Activated T-cell treated with anti-CD3 and anti-CD28 coated beads, Interleukin-2, amount 50 U/mL, for 4 hours (primary cell): Measurements from ENCODE around the gene HPCAL1. TPM values are rescaled to one million over a fixed set of nuclear protein-coding genes. Genes with fewer than 3 reads are reported as not detected.

Experiments
- ATAC-seq, 2 donors: fragments of 200-7000 bp; cut with Tn5 transposase; one replicate each; pipeline ENCODE4 v1.10.0; 2021
- DNase-seq: peaks from one replicate; pipeline ENCODE4 v3.0.0-alpha.2; 2020
- H3K27me3 Mint-ChIP-seq: one replicate; pipeline ENCODE4 v1.8.0; 2021; ENCODE audit warnings: low read depth, mixed read lengths
- H3K36me3 Mint-ChIP-seq: one replicate; pipeline ENCODE4 v1.8.0; 2022; ENCODE audit warnings: mixed read lengths; ENCODE audit not compliant: insufficient read depth
- H3K4me1 Mint-ChIP-seq: one replicate; pipeline ENCODE4 v1.8.0; 2021; ENCODE audit warnings: low read depth, mixed read lengths
- H3K4me3 Mint-ChIP-seq: one replicate; pipeline ENCODE4 v1.8.0; 2021; ENCODE audit warnings: mild to moderate bottlenecking, moderate library complexity, mixed read lengths
- H3K9me3 Mint-ChIP-seq: one replicate; pipeline ENCODE4 v1.8.0; 2021; ENCODE audit warnings: mixed read lengths
- total RNA-seq, 3 donors: library from RNA; stranded (reverse); gene quantifications; one replicate each; pipeline ENCODE4 v1.2.1, GENCODE V29; 2021

Gene HPCAL1
- total RNA-seq, 3 donors from 2014 or later: 40.8 to 44.7 (median 43.3) TPM

DNA sequence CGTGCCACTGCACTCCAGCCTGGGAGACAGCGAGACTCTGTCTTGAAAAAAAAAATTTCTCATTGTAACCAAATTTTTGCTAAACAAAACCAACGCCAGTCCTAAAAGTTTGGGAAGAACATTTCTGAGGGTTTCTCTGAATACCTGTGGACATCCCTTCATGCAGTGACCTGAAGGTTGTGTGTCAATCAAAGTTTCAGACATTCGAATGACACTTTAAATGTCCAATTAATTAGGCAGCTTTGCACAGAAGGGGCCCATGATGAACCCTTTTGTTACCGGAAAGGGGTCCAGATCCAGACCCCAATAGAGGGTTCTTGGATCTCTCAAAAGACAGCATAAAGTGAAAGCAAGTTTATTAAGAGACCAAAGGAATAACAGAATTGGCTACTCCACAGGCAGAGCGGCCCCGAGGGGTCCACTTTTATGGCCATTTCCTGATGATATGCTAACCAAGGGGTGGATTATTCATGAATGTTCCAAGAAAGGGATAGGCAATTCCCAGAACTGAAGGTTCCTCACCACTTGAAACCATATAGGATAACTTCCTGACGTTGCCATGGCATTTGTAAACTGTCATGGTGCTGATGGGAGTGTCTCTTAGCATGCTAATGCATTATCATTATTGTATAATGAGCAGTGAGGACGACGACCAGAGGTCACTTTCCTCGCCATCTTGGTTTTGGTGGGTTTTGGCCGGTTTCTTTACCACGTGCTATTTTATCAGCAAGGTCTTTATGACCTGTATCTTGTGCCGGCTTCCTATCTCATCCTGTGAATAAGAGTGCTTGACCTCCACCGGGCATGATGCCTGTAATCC is 27.5 kb upstream of the HPCAL1 start:
- H3K4me3 Mint-ChIP-seq: no peak overlapping the region
- H3K36me3 Mint-ChIP-seq: no peaks in the 10 kb centered on the region
- no peaks in the 10 kb centered on the region for H3K9me3 Mint-ChIP-seq
- ATAC-seq (no peak), DNase-seq (no peak)
- no peaks in the 10 kb centered on the region for H3K27me3 Mint-ChIP-seq
- peaks cover 14% of the 10 kb centered on the region for H3K4me1 Mint-ChIP-seq

DNA sequence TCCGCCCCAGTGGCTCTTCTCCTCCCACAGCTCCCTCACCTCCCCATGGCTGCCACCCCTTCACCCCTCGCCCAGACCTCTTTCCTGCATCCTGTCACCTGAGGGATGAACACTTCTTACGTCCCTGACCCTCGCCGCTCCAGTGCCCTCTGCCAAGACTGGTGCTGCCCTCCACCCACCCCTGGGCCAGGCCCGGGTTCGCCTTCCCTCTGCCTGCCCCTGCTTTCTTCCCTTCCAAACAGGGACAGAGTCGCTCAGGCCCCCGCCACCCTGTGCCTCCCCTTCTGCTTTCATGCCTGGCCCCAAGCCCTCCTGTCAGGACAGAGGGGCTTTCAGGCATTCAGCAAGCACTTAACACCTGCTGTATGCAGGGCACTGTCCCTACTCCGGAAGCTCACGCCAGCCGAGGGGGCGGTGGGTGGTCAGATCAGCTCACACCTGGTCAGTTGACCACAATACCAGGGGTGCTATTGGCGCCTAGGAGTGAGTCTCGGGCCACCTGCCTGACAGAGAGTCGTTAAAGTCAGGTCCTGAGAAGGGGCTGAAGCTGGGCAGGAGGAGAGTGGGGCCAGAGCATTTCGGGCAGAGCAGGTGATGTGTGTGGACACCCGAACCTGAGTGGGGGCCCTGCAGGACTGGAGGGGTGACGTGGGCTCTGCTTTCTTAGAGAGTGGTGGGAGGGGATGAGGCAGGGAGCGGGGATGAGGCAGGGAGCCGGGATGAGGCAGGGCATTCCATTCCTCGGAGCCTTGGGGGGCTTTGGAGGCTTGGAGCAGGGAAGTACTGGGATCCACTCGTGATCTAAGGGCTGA is 26.0 kb upstream of the HPCAL1 start:
- Mint-ChIP-seq H3K4me1 (peaks cover 11% of the 10 kb centered on the region), H3K36me3 (no peaks in the 10 kb centered on the region), H3K4me3 (no peak overlapping the region), H3K9me3 (no peaks in the 10 kb centered on the region), H3K27me3 (no peaks in the 10 kb centered on the region)
- DNase-seq (no peak), ATAC-seq (no peak)

DNA sequence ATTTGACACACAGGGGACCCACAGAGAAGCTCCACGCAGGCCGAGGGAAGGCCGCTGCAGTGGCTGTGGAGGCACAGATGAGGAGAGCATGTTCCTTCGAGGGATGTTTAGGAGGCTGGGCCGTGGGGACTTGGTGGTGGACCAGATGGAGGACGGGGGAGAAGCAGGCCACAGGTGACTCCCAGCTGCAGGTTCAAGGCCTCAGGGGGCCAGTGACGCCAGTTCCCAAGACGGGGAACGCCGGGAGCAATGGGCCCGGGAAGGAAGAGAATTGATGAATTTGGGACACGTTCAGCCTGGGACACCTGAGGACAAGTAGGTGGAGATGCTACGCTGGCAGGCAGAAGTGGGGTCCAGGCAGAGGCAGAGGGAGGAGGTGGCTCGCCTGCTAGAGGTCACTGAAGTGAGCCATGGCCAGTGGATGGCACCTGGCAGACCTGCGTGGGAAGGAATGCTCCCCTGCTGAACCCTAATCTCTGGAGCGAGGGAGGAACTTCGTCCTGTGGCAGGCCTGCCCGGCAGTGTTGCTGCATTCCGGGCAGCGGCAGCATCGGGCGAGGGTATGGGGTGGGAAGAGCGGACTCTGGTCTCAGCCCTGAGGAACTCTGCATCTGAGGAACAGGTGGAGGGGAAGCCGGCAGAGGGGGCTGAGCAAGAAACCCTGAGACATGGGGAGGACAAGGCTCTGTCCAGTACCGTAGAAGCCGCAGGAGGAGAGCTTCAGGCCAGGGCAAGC is 25.2 kb upstream of the HPCAL1 start:
- Mint-ChIP-seq H3K27me3 (no peaks in the 10 kb centered on the region), H3K4me3 (no peak overlapping the region), H3K4me1 (peaks cover 11% of the 10 kb centered on the region), H3K9me3 (no peaks in the 10 kb centered on the region), H3K36me3 (no peaks in the 10 kb centered on the region)
- ATAC-seq: no peak
- no peak for DNase-seq

DNA sequence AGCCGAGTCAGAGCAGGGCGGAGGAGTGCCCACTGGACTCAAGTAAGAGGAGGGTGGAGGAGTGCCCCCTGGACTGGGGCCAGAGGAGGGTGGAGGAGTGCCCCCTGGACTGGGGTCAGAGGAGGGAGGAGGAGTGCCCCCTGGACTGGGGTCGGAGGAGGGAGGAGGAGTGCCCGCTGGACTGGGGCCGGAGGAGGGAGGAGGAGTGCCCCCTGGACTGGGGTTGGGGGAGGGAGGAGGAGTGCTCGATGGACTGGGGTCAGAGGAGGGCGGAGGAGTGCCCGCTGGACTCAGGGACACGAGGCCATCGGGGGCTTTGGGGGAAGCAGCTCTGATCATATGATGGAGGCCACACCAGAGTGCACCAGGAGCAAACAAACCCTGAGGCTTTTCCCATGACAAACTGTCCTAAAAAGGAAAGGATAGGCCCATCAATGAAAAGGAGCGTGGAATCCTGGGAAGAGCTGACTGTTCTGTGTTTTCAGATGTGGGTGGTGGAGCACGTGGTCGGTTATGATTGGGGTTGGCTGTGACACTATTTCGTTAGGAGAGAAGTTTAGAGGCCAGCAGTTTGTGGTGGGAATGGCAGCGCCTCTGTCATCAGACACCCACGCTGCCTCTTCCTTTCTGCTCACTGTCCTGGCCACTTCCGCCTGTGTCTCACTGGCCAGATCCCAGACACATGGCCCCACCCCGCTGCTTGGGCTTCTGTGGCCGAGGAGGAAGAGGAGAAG is 24.5 kb upstream of the HPCAL1 start:
- Mint-ChIP-seq H3K4me3 (no peak overlapping the region), H3K4me1 (peaks cover 11% of the 10 kb centered on the region), H3K9me3 (no peaks in the 10 kb centered on the region), H3K36me3 (no peaks in the 10 kb centered on the region), H3K27me3 (no peaks in the 10 kb centered on the region)
- DNase-seq (no peak), ATAC-seq (peak; percentile 37 to 60)

DNA sequence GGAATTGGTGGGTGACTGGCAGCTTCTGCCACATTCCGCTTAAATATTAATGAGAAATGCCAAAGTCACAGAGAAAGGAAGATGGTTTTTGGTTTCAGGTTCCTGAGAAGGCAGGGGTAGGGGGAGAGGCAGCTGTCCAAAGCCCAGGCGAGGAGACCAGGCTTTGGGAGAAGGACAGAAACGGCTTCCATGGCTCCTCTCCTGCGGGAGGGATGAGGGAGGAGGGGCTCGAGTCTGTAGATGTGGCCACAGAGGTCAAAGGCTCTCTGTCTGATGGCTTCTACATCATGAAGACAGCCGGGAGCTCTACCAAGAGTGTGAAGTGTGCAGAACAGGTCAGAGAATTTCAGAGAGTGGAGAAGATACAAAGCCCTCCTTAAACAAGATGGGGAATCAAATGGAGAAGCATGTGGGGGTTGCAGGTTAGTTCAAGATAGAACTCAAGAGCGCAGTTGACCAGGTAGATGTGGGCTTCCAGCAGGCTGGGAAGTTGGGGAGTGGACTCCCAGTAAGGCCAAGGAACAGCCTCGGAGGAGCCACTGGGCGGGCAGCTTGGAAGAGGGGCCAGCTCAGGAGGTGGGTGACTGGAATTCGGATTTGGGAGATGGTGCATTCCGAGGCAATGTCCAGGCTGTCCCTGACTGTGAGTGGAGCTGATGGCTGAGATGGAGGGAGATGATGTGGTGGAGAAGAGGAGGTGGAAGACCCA is 23.8 kb upstream of the HPCAL1 start:
- ATAC-seq (no peak), DNase-seq (no peak)
- Mint-ChIP-seq H3K27me3 (no peaks in the 10 kb centered on the region), H3K4me3 (no peak overlapping the region), H3K9me3 (no peaks in the 10 kb centered on the region), H3K4me1 (peaks cover 13% of the 10 kb centered on the region), H3K36me3 (no peaks in the 10 kb centered on the region)

DNA sequence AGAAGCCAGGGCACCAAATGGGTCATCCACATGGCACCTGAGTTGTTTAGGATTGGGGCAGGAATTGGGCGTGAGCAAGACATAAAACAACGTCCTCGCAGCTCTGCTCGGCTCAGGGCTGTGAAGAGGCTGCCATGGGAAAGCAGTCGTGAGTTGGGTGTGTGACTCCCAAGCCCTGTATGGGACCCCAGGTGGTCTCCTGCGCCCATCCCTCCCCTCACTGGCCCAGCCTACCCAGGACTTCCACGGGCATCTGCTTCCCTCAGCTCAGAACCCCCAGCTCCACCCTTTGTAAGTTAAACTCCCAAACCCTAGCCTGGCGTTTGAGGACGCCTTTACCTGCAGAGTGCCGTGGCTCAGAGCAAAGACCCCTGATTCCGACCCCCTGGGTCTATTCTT is 23.2 kb upstream of the HPCAL1 start:
- no peaks in the 10 kb centered on the region for H3K27me3 Mint-ChIP-seq
- DNase-seq: no peak
- ATAC-seq: no peak

DNA sequence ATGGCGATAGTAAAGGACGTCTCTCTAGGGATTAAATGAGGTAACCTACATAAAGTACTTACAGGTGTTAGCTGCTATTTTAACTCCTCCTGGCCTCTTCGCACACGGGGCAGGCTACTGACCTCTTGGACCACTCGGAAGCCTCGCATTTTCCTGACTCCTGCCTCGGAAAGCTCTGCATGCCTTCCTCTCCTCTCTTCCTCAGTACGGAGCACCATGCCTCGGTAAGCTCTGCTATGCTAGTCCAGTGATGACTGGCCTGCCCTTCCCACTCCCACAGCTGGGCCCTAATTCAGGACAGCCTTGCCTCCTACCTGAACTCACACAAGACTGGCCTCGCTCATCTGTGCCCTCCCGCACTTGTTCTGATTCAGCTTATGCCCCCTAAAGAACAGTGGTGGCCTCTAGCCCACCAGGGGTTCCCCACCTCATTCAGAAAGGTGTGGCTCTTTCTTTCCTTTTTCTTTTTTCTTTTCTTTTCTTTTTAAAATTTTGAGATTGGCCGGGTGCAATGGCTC is 22.7 kb upstream of the HPCAL1 start:
- Mint-ChIP-seq H3K4me3 (no peak overlapping the region), H3K36me3 (no peaks in the 10 kb centered on the region), H3K27me3 (no peaks in the 10 kb centered on the region), H3K9me3 (no peaks in the 10 kb centered on the region), H3K4me1 (peaks cover 13% of the 10 kb centered on the region)
- no peak for DNase-seq
- no peak for ATAC-seq

More for the DNA sequence above, 23.2 kb upstream of the HPCAL1 start:
- Mint-ChIP-seq H3K36me3 (no peaks in the 10 kb centered on the region), H3K9me3 (no peaks in the 10 kb centered on the region), H3K4me3 (no peak overlapping the region), H3K4me1 (peaks cover 13% of the 10 kb centered on the region)

DNA sequence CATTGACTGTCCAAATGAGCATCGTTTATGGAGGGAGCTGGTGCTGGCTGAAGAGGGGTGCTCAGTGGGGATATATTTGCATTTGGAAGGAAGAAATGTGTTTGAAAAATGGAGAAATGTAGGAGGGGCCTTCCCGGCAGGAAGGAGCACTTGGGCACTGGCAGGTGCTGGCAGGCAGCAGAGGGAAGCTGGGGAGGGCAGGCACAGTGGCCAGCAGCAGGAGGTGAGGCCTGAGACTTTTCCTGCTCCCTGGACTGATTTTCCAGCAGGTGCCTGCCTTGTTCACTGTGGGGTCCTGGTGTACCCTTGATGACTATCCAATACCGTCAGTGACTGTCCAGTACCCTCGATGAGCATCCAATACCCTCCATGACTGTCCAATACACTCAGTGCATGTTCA is 20.8 kb upstream of the HPCAL1 start:
- no peaks in the 10 kb centered on the region for H3K9me3 Mint-ChIP-seq
- no peak for DNase-seq
- H3K4me3 Mint-ChIP-seq: no peak overlapping the region

DNA sequence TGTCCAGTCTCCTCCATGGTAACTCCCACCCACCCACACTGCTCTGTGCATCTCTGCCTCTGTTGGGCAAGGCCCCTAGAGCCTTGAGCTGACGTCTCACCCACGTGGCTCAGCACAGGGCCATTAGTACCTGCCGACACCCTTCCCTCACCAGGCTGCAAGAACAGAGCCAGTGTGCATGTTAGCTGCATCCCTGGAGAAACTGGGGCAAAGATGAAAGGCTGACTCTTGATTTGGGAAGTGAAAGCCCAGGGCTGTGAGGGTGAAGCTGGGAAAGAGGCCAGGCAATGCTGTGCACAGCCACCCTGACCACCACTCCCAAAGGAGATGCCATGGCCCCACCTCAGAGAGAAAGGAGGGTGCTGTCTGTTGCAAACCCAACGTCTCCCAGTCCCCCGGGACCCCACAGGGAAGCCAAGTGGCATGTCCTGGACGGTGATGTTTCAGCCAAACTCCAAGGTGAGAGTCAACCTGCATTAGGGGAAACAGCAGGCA is 20.0 kb upstream of the HPCAL1 start:
- no peak for DNase-seq
- no peak for ATAC-seq
- H3K36me3 Mint-ChIP-seq: no peaks in the 10 kb centered on the region
- no peak overlapping the region for H3K4me3 Mint-ChIP-seq
- H3K9me3 Mint-ChIP-seq: no peaks in the 10 kb centered on the region
- no peaks in the 10 kb centered on the region for H3K27me3 Mint-ChIP-seq
- peaks cover 10% of the 10 kb centered on the region for H3K4me1 Mint-ChIP-seq

More for the DNA sequence above, 20.8 kb upstream of the HPCAL1 start:
- Mint-ChIP-seq H3K4me1 (peaks cover 13% of the 10 kb centered on the region), H3K27me3 (no peaks in the 10 kb centered on the region), H3K36me3 (no peaks in the 10 kb centered on the region)
- ATAC-seq: no peak

DNA sequence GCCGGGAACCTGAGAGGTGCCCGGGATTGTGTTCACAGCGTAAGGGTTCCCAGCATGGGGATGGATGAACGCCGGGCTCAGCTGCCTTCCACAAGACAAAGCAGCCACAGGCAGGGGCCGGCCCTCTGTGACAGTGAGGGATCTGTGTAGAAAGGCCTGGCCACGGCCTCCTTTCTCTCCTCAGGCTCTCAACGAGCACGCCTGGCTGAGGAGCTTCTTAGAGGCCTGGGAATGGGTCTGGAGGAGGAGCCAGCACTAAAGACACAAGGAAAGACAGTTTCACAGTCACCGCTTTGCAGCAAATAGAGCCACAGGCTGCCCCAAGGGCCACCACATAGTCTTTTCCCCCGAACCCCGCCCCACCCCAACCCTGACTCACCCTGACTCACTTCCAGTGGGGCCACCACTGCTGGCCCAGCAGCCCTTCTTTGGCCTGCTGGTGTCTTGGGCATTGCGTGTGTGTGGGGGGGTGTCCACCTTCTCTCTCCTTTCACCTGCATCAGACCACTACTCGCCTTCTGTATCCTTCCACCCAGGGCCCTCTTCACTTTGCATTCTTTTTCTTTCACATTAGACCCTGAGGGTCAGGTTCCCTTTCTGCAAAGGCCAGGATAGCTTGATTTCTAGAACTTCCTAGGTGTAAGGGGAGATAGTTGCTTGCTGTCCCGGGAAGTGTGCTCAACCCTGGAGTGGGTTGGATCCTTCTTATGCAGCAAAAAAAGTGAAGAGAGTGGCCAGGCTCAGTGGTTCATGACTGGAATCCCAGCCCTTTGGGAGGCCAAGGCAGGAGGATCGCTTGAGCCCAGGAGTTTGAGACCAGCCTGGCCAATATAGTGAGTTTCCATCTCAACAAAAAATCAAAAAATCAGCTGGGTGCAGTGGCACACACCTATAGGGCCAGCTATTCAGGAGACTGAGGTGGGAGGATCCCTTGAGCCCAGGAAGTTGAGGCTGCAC is 19.3 kb upstream of the HPCAL1 start:
- DNase-seq (no peak), ATAC-seq (peak in 1 of 2 donors; percentile 64)
- H3K9me3 Mint-ChIP-seq: no peaks in the 10 kb centered on the region
- no peaks in the 10 kb centered on the region for H3K27me3 Mint-ChIP-seq
- H3K36me3 Mint-ChIP-seq: no peaks in the 10 kb centered on the region
- H3K4me3 Mint-ChIP-seq: no peak overlapping the region
- H3K4me1 Mint-ChIP-seq: peaks cover 4% of the 10 kb centered on the region

DNA sequence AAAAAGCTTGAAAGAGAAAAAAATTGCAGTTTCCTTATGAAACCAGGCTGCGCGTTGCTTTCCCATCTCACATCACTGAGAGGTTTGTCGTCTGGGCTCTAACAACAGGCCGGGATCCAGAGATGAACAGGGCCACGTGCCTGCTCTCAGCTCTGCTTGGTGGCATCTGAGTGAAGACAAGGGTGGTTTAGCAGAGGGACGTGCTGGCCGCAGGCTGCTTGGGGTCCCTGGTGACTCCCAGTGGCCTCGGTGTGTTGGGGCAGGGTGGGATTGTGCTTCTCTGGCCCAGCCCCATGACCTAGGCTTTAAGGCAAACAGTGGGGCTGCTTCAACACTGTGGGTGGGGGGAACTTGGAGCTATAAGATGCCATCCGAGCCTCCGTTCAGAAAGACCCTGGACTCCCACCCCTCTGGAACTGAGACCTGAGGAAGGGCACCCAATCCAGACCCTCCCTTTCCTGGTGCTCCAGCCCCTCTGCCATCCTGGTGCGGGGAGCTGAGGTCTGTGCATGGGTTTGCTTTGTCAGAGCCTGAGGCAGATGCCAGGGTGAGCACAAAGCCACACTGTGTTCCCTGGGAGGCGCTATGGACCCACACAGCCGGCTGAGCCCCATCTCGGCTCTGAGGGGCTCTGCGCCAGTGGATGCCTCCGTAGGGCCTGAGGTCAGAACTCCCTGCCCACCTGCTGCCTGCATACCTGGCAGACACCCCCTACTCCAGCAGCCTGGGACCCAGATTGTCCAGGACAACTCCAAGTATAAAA is 18.4 kb upstream of the HPCAL1 start:
- Mint-ChIP-seq H3K9me3 (no peaks in the 10 kb centered on the region), H3K27me3 (no peaks in the 10 kb centered on the region), H3K4me3 (no peak overlapping the region), H3K4me1 (peaks cover 2% of the 10 kb centered on the region), H3K36me3 (no peaks in the 10 kb centered on the region)
- DNase-seq (no peak), ATAC-seq (no peak)

DNA sequence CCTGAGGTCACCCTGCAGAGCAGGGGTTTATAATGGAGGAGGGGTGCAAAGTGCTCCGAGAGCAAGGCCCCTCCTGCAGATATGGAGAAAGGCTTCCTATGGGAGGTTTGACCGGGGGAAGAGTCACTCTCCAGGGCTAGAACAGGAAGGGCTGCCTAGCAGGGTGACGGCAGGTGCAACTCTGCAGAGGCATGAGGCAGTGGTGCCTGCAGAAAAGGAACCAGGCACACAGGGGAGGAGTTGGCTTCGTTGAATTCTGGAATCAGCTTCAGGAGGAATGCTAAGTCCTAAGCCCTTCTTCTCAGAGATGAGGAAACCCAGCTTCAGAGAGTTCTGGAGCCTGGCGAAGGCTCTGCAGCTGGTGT is 17.5 kb upstream of the HPCAL1 start:
- DNase-seq (no peak), ATAC-seq (no peak)
- Mint-ChIP-seq H3K4me1 (peaks cover 2% of the 10 kb centered on the region), H3K27me3 (no peaks in the 10 kb centered on the region), H3K9me3 (no peaks in the 10 kb centered on the region), H3K36me3 (no peaks in the 10 kb centered on the region), H3K4me3 (no peak overlapping the region)
